Measurements from ENCODE around the gene MATK.
"Not testable (repeated sequence)": the region's sequence is repeated elsewhere in the genome, so short reads cannot be mapped to it uniquely, and the experiment has no call there.

MATK gene

DNA sequence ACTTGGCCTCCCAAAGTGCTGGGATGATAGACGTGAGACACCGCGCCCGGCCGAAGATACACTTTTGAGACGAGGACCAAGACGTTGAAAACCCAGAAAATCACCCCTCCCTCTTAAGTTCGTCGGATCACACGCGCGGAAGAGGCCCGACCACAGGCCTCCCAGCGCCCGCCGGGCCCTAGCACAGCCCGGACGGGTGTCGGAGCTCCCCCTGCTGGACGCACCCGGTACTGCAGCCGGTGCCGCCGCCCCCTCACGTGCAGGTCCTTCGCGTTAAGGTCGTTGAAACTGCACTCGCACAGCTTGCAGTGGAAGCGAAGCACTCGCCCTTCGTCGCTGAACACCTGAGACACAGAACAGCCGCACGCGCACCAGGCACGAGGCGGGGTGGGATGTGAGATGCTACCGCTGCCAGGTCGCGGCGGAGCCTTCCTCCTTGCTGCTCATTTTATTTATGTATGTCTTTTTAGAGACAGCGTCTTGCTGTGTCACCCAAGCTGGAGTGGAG is 35.7 kb upstream of the MATK start:
- Mint-ChIP-seq H3K9me3 (no peaks in the 10 kb centered on the region), H3K27me3 (peaks cover 35% of the 10 kb centered on the region), H3K4me1 (ENCODE audit: low read depth) (peaks cover 35% of the 10 kb centered on the region), H3K27ac (no peak overlapping the region), H3K36me3 (ENCODE audit: low read depth) (no peaks in the 10 kb centered on the region), H3K4me3 (peak overlapping the region; percentile 11)
- intact Hi-C loops (cut with micrococcal nuclease) = loop anchor here (5.0 kb wide), 1 partner anchor 60 kb away; the partner anchor contains the start of genes APBA3 and MRPL54

DNA sequence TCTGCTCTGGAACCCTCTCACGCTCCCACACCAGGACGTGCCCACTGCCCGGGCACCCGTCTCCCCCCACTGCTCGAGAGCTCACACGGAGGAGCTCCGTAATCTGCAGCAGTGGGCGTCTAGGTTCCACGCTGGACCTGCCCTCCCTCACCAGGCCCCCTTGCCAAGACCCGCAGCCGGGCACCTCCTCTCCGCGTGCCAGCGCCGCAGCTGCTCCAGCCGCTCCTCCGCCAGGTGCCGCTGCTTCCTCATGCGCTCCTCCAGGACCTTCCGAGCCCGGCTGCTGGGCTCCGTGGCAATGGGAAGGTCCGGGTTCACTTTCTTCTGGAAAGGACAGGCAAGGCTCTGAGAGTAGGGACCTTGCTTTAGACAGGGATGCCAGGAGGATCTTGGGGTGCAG is 35.0 kb upstream of the MATK start:
- no peaks in the 10 kb centered on the region for H3K36me3 Mint-ChIP-seq (ENCODE audit: low read depth)
- peaks cover 33% of the 10 kb centered on the region for H3K27me3 Mint-ChIP-seq
- no peaks in the 10 kb centered on the region for H3K9me3 Mint-ChIP-seq
- H3K4me3 Mint-ChIP-seq = no peak overlapping the region
- no peak overlapping the region for H3K27ac Mint-ChIP-seq
- peaks cover 35% of the 10 kb centered on the region for H3K4me1 Mint-ChIP-seq (ENCODE audit: low read depth)
- intact Hi-C loops (cut with micrococcal nuclease) = loop anchor here (5.0 kb wide), 1 partner anchor 59 kb away; the partner anchor contains the start of genes APBA3 and MRPL54

GRCh38 chr19:3819989-3820388 is 33.8 kb upstream of the MATK start:
- Mint-ChIP-seq H3K4me3 (no peak overlapping the region), H3K9me3 (no peaks in the 10 kb centered on the region), H3K4me1 (ENCODE audit: low read depth) (peaks cover 35% of the 10 kb centered on the region), H3K27me3 (peaks cover 24% of the 10 kb centered on the region), H3K27ac (peak overlapping the region; percentile 76), H3K36me3 (ENCODE audit: low read depth) (no peaks in the 10 kb centered on the region)
- intact Hi-C loops (cut with micrococcal nuclease) = loop anchor here (5.0 kb wide), 1 partner anchor 58 kb away; the partner anchor contains the start of genes APBA3 and MRPL54

DNA sequence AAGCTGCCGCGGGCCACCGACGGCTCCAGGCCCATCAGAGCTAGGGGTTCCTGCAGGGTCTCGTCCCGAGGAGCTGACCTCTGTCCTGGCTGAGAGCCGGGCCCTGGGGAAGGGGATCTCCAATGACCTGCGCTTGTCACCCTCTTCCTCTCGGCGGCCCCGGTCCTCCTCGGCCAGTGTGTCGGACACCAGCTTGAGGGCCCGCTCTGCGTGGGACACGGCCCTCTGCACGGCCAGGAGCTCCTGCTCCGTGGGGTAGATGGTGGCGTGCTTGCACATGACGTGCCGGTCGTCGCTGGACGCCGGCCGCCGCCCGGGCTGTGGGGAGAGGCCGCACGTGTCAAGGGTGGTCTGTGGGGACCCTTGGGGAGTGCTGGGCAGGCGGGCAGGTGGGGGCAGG is 32.7 kb upstream of the MATK start:
- H3K4me1 Mint-ChIP-seq (ENCODE audit: low read depth) = peaks cover 35% of the 10 kb centered on the region
- no peaks in the 10 kb centered on the region for H3K9me3 Mint-ChIP-seq
- intact Hi-C loops (cut with micrococcal nuclease) = no loop called here
- peaks cover 27% of the 10 kb centered on the region for H3K27me3 Mint-ChIP-seq
- H3K36me3 Mint-ChIP-seq (ENCODE audit: low read depth) = no peaks in the 10 kb centered on the region
- peak overlapping the region; percentile 37 for H3K4me3 Mint-ChIP-seq
- peak overlapping the region; percentile 76 for H3K27ac Mint-ChIP-seq

- intact Hi-C loops (cut with micrococcal nuclease) = no loop called here
- Mint-ChIP-seq H3K27ac (peak overlapping the region; percentile 76), H3K36me3 (ENCODE audit: low read depth) (no peaks in the 10 kb centered on the region), H3K4me3 (peak overlapping the region; percentile 37), H3K9me3 (no peaks in the 10 kb centered on the region), H3K4me1 (ENCODE audit: low read depth) (peaks cover 39% of the 10 kb centered on the region), H3K27me3 (peaks cover 27% of the 10 kb centered on the region)
These were observed 32.3 kb upstream of the MATK start for GRCh38 chr19:3818466-3818865.

- no peaks in the 10 kb centered on the region for H3K36me3 Mint-ChIP-seq (ENCODE audit: low read depth)
- peaks cover 45% of the 10 kb centered on the region for H3K4me1 Mint-ChIP-seq (ENCODE audit: low read depth)
- H3K9me3 Mint-ChIP-seq = no peaks in the 10 kb centered on the region
- H3K27ac Mint-ChIP-seq = peak overlapping the region; percentile 76
- peak overlapping the region; percentile 39 for H3K4me3 Mint-ChIP-seq
- H3K27me3 Mint-ChIP-seq = peaks cover 22% of the 10 kb centered on the region
- intact Hi-C loops (cut with micrococcal nuclease) = no loop called here
These were observed 31.6 kb upstream of the MATK start for GRCh38 chr19:3817761-3818160.

- intact Hi-C loops (cut with micrococcal nuclease) = no loop called here
- peaks cover 47% of the 10 kb centered on the region for H3K4me1 Mint-ChIP-seq (ENCODE audit: low read depth)
- no peak overlapping the region for H3K4me3 Mint-ChIP-seq
- H3K27me3 Mint-ChIP-seq = peaks cover 15% of the 10 kb centered on the region
- H3K27ac Mint-ChIP-seq = no peak overlapping the region
- H3K9me3 Mint-ChIP-seq = no peaks in the 10 kb centered on the region
- H3K36me3 Mint-ChIP-seq (ENCODE audit: low read depth) = no peaks in the 10 kb centered on the region
These were observed 30.5 kb upstream of the MATK start for GRCh38 chr19:3816566-3817218.

DNA sequence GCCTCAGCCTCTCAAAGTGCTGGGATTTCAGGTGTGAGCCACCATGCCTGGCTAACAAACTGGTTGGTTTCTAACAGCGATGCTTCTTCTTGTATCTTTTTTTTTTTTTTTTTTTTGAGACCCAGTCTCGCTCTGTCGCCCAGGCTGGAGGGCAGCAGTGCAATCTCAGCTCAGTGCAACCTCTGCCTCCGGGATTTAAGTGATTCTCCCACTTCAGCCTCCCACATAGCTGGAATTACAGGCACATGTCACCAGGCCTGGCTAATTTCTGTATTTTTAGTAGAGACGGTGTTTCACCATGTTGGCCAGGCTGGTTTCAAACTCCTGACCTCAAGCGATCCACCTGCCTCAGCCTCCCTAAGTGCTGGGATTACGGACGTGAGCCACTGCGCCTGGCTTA is 30.0 kb upstream of the MATK start:
- H3K4me3 Mint-ChIP-seq; H3K27ac Mint-ChIP-seq; intact Hi-C loops (cut with micrococcal nuclease); H3K36me3 Mint-ChIP-seq (ENCODE audit: low read depth); H3K9me3 Mint-ChIP-seq: not testable (repeated sequence)
- peaks cover 46% of the 10 kb centered on the region for H3K4me1 Mint-ChIP-seq (ENCODE audit: low read depth)
- H3K27me3 Mint-ChIP-seq = peaks cover 12% of the 10 kb centered on the region

GRCh38 chr19:3814648-3815047 is 28.5 kb upstream of the MATK start:
- H3K4me3 Mint-ChIP-seq = no peak overlapping the region
- no peak overlapping the region for H3K27ac Mint-ChIP-seq
- H3K4me1 Mint-ChIP-seq (ENCODE audit: low read depth) = peaks cover 42% of the 10 kb centered on the region
- intact Hi-C loops (cut with micrococcal nuclease) = no loop called here
- no peaks in the 10 kb centered on the region for H3K9me3 Mint-ChIP-seq
- H3K27me3 Mint-ChIP-seq = peaks cover 10% of the 10 kb centered on the region
- H3K36me3 Mint-ChIP-seq (ENCODE audit: low read depth) = no peaks in the 10 kb centered on the region

- Mint-ChIP-seq H3K4me3 (no peak overlapping the region), H3K36me3 (ENCODE audit: low read depth) (no peaks in the 10 kb centered on the region), H3K9me3 (no peaks in the 10 kb centered on the region), H3K27me3 (peaks cover 9% of the 10 kb centered on the region), H3K27ac (peak overlapping the region; percentile 49), H3K4me1 (ENCODE audit: low read depth) (peaks cover 32% of the 10 kb centered on the region)
- intact Hi-C loops (cut with micrococcal nuclease) = no loop called here
These were observed 27.6 kb upstream of the MATK start for GRCh38 chr19:3813473-3814392.

DNA sequence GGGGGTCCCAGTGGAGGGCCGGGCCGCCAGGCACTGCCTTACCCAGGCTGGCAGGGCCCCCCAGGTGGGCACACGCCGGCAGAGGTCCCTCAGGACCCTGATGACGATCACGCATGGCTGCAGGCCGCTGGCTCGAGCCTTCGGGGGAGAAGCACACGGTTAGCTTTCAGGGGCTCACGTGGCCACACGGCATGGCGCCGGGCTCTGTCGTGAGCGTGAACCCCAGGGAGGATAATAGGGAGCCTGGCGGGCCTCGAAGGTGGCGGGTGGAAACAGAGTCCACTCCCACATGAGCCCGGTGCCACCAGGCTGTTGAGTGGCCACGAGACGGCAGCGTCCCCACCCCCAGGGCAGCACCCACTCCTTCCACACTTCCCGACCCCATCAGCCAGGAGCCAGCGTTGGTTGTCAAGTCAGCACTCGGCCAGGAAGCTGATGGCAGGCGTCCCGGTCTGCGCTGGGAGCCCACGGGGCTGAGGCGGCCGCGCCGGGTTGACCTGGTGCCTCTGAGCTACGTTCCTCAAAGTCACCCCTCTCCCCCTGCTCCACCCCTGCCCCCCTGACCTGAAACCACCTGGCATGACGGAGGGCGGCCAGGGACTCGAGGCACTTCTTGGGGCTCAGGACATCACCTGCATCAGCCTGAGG is 24.7 kb upstream of the MATK start:
- no peaks in the 10 kb centered on the region for H3K36me3 Mint-ChIP-seq (ENCODE audit: low read depth)
- intact Hi-C loops (cut with micrococcal nuclease) = no loop called here
- H3K9me3 Mint-ChIP-seq = peaks cover 7% of the 10 kb centered on the region
- no peak overlapping the region for H3K27ac Mint-ChIP-seq
- H3K4me3 Mint-ChIP-seq = no peak overlapping the region
- H3K27me3 Mint-ChIP-seq = peaks cover 15% of the 10 kb centered on the region
- H3K4me1 Mint-ChIP-seq (ENCODE audit: low read depth) = peaks cover 36% of the 10 kb centered on the region

DNA sequence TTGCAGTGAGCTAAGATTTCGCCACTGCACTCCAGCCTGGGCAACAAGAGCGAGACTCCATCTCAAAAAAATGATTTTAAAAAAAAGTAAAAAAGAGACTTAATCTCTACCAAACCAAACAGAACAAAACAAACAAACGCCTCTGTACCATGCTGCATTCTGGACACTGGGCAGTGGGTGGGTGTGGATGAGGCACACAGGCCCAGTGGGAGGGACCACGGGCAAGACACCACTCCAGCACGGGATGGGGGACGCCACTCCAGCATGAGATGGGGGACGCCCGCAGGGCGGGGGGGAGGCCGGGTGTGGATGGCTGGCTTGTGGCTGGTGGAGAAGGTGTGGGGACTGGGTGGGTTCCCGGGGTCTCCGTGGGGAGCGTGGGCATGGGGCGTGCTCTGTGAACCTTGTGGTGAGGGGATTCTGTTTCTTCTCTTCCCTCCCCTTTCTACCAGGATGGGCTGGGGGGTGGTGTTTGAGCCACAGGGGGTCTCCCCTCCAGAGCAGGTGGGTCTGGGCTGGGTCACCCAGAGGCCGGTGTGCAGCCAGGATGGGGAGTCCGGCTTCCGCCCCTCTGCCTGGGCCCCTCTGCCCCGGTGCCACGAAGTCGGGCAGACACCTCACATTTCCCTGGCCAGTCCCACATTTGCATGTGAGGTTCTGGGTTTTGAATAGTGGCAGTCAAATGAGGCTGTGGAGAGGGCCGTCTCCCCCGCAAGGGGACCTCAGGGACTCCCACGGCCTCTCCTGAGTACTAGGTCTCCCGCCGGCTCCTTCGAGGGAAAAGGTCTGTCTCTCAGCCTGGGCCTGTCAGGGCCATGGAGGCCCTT is 23.9 kb upstream of the MATK start:
- H3K27ac Mint-ChIP-seq = no peak overlapping the region
- H3K27me3 Mint-ChIP-seq = peaks cover 18% of the 10 kb centered on the region
- H3K36me3 Mint-ChIP-seq (ENCODE audit: low read depth) = no peaks in the 10 kb centered on the region
- intact Hi-C loops (cut with micrococcal nuclease) = no loop called here
- H3K4me3 Mint-ChIP-seq = no peak overlapping the region
- peaks cover 7% of the 10 kb centered on the region for H3K9me3 Mint-ChIP-seq
- peaks cover 36% of the 10 kb centered on the region for H3K4me1 Mint-ChIP-seq (ENCODE audit: low read depth)

GRCh38 chr19:3808420-3809143 is 22.4 kb upstream of the MATK start:
- intact Hi-C loops (cut with micrococcal nuclease) = no loop called here
- Mint-ChIP-seq H3K27ac (no peak overlapping the region), H3K4me3 (no peak overlapping the region)

More at GRCh38 chr19:3808420-3809143, 22.4 kb upstream of the MATK start:
- Mint-ChIP-seq H3K4me1 (ENCODE audit: low read depth) (peaks cover 34% of the 10 kb centered on the region), H3K27me3 (peaks cover 20% of the 10 kb centered on the region), H3K9me3 (peaks cover 7% of the 10 kb centered on the region), H3K36me3 (ENCODE audit: low read depth) (no peaks in the 10 kb centered on the region)

Measured in dendritic cell treated with granulocyte-macrophage colony-stimulating factor and Interleukin-4, amounts not matched to agents 40 ng/mL and 50 ng/mL, for 4 days (primary cell).